Heart left ventricle (tissue), 16 donors: ENCODE measurements around the gene SELENOF. TPM values are rescaled to one million over a fixed set of nuclear protein-coding genes. Genes with fewer than 3 reads are reported as not detected.

Experiments
- ATAC-seq, 4 donors: fragments of 200-7000 bp; cut with Tn5 transposase; one replicate each; pipeline ENCODE4 v1.9.1; 2020 to 2022; ENCODE audit warnings: moderate library complexity in 4 of 4, mild to moderate bottlenecking in 3 of 4, moderate number of reproducible peaks in 1 of 4
- DNase-seq, 5 donors: peaks; one replicate each; pipeline ENCODE4 v3.0.0-alpha.2; 2020
- H3K27ac ChIP-seq, 12 donors: fragments of 200-600 bp; sonication (generic) in 4 of 12; one replicate each; pipeline versions ENCODE4 v1.5.0 to v1.8.0; 2016 to 2022; ENCODE audit warnings: mild to moderate bottlenecking in 2 of 12
- H3K27me3 ChIP-seq, 9 donors: fragments of 200-600 bp; sonication (generic) in 2 of 9; one replicate each; pipeline versions ENCODE4 v1.5.1 to v1.8.0; 2016 to 2022; ENCODE audit warnings: mild to moderate bottlenecking in 3 of 9
- H3K36me3 ChIP-seq, 9 donors: fragments of 200-600 bp; sonication (generic) in 2 of 9; one replicate each; pipeline versions ENCODE4 v1.5.0 to v1.8.0; 2018 to 2022; ENCODE audit warnings: mild to moderate bottlenecking in 2 of 9
- H3K4me1 ChIP-seq, 12 donors: fragments of 200-600 bp; sonication (generic) in 4 of 12; one replicate each; pipeline versions ENCODE4 v1.5.0 to v1.8.0; 2016 to 2022; ENCODE audit warnings: mild to moderate bottlenecking in 3 of 12
- H3K4me3 ChIP-seq, 12 donors: fragments of 200-600 bp; sonication (generic) in 4 of 12; one replicate each; pipeline versions ENCODE4 v1.5.0 to v1.8.0; 2017 to 2022; ENCODE audit warnings: mild to moderate bottlenecking in 9 of 12, moderate library complexity in 4 of 12
- H3K9me3 ChIP-seq, 12 donors: fragments of 200-600 bp; sonication (generic) in 4 of 12; one replicate each; pipeline versions ENCODE4 v1.5.0 to v1.8.0; 2016 to 2022; ENCODE audit warnings: mild to moderate bottlenecking in 1 of 12
- CTCF ChIP-seq, 12 donors: fragments of 200-600 bp; sonication (generic) in 4 of 12; IDR thresholded peaks; one replicate each; pipeline versions ENCODE4 v1.5.0 to v1.8.0; 2018 to 2022; ENCODE audit warnings: antibody characterized with exemption in 12 of 12, mild to moderate bottlenecking in 5 of 12
- POLR2A ChIP-seq, 2 donors: fragments of 450-650 bp; IDR thresholded peaks; one replicate each; pipeline ENCODE4 v1.6.1; 2017; ENCODE audit warnings: antibody characterized with exemption in 2 of 2, mild to moderate bottlenecking in 2 of 2, moderate library complexity in 2 of 2
- WGBS, 4 donors: extraction: QIAGEN DNeasy Blood & Tissue Kit in 2 of 4; methylation state at CpG; one replicate each; pipeline versions ENCODE4 v1.1.5 to v1.1.7; 2013 to 2018; 5-methylcytosine and 5-hydroxymethylcytosine counted together
- intact Hi-C, 10 donors: fragments of 100-400 bp; cut with DNase I; formaldehyde crosslinking; loops; one replicate each; pipeline versions ENCODE4 v1.11.1 to v1.14.2; 2022
- polyA plus RNA-seq, 2 donors: library from polyadenylated mRNA; stranded (reverse); fragments of 200-250 nt; gene quantifications; one replicate each; pipeline ENCODE4 v1.2.3, GENCODE V29; 2013
- total RNA-seq, 9 donors: library from RNA; depleted of rRNA in 2 of 9; stranded (reverse); fragments of >200 nt in 2 of 9; fragmentation: NEBNext Ultra II Directional in 3 of 9; extraction: Animal tissue kit (Norgen Biotek cat#: 25700) in 3 of 9; gene quantifications; one replicate each; pipeline versions ENCODE4 v1.1.0 to v1.2.4, GENCODE V29; 2016 to 2023
- donor health status: ischemic (EF 13 %, LVEDD 7.1; RV severe dilation, severe dysfunction).
- donor health status: healthy with polysubstance abuse.
- donor health status: DM: no; HTN: yes; CAD: no.
- donor health status: DM: no; HTN: no; CAD: no.
- donor health status: ischemic (EF 25% LVEDD 6.9; RV normal size, moderate dysfunction).
- donor health status: ischemic (EF 25% LVEDD 5.7; RV mildly dilated, moderate dysfunction).
- donor health status: healthy.
- donor health status: DM: yes; HTN: yes; CAD: no.
- donor health status: ischemic (EF 35%, LVEDD 5.7; RV mildly dilated, moderate dysfunction).
- donor health status: nonischemic (EF 11% LVEDD 7.7; RV severe dilation, severe dysfunction).
- donor health status: DM: yes; HTN: yes; CAD: no.
- donor health status: PGD.
- donor health status: ischemic (EF 29% LVEDD 5.4; RV normal size, mild dysfunction).
- donor health status: nonischemic (EF 23%, LVEDD 6.1; RV moderate dilation, normal function).

The SELENOF gene
- total and polyA plus RNA-seq, 11 donors = 46.8 to 125 (median 76.1) TPM

- ATAC-seq (no peak), DNase-seq (no peak)
- Histone ChIP-seq H3K4me1 (peaks cover 0 to under 1% (median 0%) of the 10 kb centered on the region in 12 donors), H3K9me3 (no peaks in the 10 kb centered on the region), H3K27me3 (no peaks in the 10 kb centered on the region), H3K36me3 (no peaks in the 10 kb centered on the region), H3K4me3 (no peak overlapping the region), H3K27ac (no peak overlapping the region)
- intact Hi-C loops = no loop called here
- 42 to 70% (median 46%) methylated on average over 3 of the region's 3 CpGs for WGBS, 4 donors
- TF ChIP-seq POLR2A (IDR thresholded peaks at IDR 0.05) = no peak
- no peak for TF ChIP-seq CTCF (IDR thresholded peaks at IDR 0.05)
Observed at GRCh38 chr1:86828024-86828423, 85.9 kb downstream of the SELENOF start.

- no peak overlapping the region for H3K27ac ChIP-seq
- no peaks in the 10 kb centered on the region for H3K36me3 ChIP-seq
- no peak for DNase-seq
- no peak for ATAC-seq
- no peaks in the 10 kb centered on the region for H3K27me3 ChIP-seq
- intact Hi-C loops = no loop called here
- no peak overlapping the region for H3K4me3 ChIP-seq
- H3K9me3 ChIP-seq = no peaks in the 10 kb centered on the region
- no peaks in the 10 kb centered on the region for H3K4me1 ChIP-seq
- TF ChIP-seq CTCF (IDR thresholded peaks at IDR 0.05) (no peak), POLR2A (IDR thresholded peaks at IDR 0.05) (no peak)
Observed at GRCh38 chr1:86826856-86827255, 87.1 kb downstream of the SELENOF start.

- no peaks in the 10 kb centered on the region for H3K36me3 ChIP-seq
- no peaks in the 10 kb centered on the region for H3K27me3 ChIP-seq
- intact Hi-C loops = no loop called here
- no peak overlapping the region for H3K27ac ChIP-seq
- H3K4me1 ChIP-seq = no peaks in the 10 kb centered on the region
- WGBS, 4 donors = 43 to 60% (median 48%) methylated on average over 2 of the region's 2 CpGs
- no peaks in the 10 kb centered on the region for H3K9me3 ChIP-seq
- no peak overlapping the region for H3K4me3 ChIP-seq
- DNase-seq = no peak
- no peak for ATAC-seq
- TF ChIP-seq POLR2A (IDR thresholded peaks at IDR 0.05) (no peak), CTCF (IDR thresholded peaks at IDR 0.05) (no peak)
Observed at GRCh38 chr1:86825319-86825718, 88.6 kb downstream of the SELENOF start.

- Histone ChIP-seq H3K27me3 (no peaks in the 10 kb centered on the region), H3K9me3 (peaks cover 0 to 2% (median 0%) of the 10 kb centered on the region in 12 donors), H3K4me1 (no peaks in the 10 kb centered on the region), H3K4me3 (no peak overlapping the region), H3K36me3 (no peaks in the 10 kb centered on the region), H3K27ac (no peak overlapping the region)
- DNase-seq = no peak
- ATAC-seq = no peak
- no peak for TF ChIP-seq CTCF (IDR thresholded peaks at IDR 0.05)
- WGBS, 4 donors = 74 to 77% (median 75%) methylated on average over 3 of the region's 3 CpGs
- intact Hi-C loops = no loop called here
Observed at GRCh38 chr1:86823821-86824500, 90.0 kb downstream of the SELENOF start.
